C4-2B (cell line): ENCODE results near the gene HYAL2.
A peak's percentile ranks its signal among the peaks of the same experiment; 100 is the strongest.

Source experiments
- ZFX ChIP-seq: fragments of 450-650 bp; IDR thresholded peaks from 2 replicates; pipeline ENCODE4 v1.6.1; 2017
- TF ChIP-seq, protein P1 (sequence below): fragments of 450-650 bp; conservative IDR thresholded peaks from 2 replicates; pipeline ENCODE4 v1.5.1; 2017; ENCODE audit warnings: mild to moderate bottlenecking

DNA sequence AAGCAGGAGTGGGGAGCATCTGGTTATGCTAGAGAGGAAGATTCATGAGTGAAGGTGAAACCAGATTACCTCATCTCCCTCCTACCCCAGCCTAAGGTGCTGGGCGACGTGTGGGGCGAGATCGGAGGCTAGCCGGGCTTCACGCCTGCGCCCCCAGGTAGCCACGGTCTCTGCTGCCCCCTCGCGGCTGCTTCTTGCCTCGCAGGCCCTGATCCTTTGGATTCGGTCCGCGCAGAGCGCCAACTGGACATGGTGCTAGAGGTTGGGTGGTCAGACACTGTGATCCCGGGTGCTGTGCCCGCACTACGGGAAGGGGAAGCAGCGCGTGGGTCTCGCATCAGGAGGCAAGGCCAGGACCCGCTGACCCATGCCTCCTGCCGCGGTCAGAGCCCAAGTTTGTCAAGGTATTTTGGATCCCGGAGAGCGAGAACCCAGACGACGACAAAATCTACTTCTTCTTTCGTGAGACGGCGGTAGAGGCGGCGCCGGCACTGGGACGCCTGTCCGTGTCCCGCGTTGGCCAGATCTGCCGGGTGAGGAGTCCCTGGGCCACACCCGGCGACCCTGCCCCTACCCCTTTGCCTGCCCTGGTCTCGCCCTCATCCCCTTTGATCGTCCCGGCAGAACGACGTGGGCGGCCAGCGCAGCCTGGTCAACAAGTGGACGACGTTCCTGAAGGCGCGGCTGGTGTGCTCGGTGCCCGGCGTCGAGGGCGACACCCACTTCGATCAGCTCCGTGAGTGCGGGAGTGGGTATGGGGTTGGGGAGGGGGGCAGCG lies 49.4 kb downstream of the HYAL2 start:
- TF ChIP-seq, protein P1, sequence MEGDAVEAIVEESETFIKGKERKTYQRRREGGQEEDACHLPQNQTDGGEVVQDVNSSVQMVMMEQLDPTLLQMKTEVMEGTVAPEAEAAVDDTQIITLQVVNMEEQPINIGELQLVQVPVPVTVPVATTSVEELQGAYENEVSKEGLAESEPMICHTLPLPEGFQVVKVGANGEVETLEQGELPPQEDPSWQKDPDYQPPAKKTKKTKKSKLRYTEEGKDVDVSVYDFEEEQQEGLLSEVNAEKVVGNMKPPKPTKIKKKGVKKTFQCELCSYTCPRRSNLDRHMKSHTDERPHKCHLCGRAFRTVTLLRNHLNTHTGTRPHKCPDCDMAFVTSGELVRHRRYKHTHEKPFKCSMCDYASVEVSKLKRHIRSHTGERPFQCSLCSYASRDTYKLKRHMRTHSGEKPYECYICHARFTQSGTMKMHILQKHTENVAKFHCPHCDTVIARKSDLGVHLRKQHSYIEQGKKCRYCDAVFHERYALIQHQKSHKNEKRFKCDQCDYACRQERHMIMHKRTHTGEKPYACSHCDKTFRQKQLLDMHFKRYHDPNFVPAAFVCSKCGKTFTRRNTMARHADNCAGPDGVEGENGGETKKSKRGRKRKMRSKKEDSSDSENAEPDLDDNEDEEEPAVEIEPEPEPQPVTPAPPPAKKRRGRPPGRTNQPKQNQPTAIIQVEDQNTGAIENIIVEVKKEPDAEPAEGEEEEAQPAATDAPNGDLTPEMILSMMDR = peak; percentile 87
- no peak for TF ChIP-seq ZFX
